ENCODE measurements around the gene VASN. TPM values are rescaled to one million over a fixed set of nuclear protein-coding genes. Genes with fewer than 3 reads are reported as not detected.
A peak's percentile ranks its signal among the peaks of the same experiment; 100 is the strongest.
"Not testable (repeated sequence)": the region's sequence is repeated elsewhere in the genome, so short reads cannot be mapped to it uniquely, and the experiment has no call there.

The VASN gene
- total RNA-seq, 4 donors from 2014 or later = 31.0 to 58.1 (median 32.9) TPM

GRCh38 chr16:4391631-4392381 lies 20.2 kb downstream of the VASN start:
- 73 to 79% methylated on average over 12 to 17 of the region's 22 CpGs for WGBS, 2 donors
- Histone ChIP-seq H3K4me1 (peaks cover 0 to 68% (median 26%) of the 10 kb centered on the region in 4 donors), H3K36me3 (peaks cover 0 to 78% (median 0%) of the 10 kb centered on the region in 3 donors), H3K27me3 (no peaks in the 10 kb centered on the region), H3K27ac (peak overlapping the region in 3 of 4 donors; percentile 51 to 84 (median 84)), H3K9me3 (no peaks in the 10 kb centered on the region), H3K4me3 (no peak overlapping the region)
- DNase-seq (ENCODE audit: low spot score in 2 of 2) = no peak
- TF ChIP-seq EP300 (IDR thresholded peaks at IDR 0.05) (no peak), POLR2A (IDR thresholded peaks at IDR 0.05) (no peak), CTCF (IDR thresholded peaks at IDR 0.05) (no peak)

- Histone ChIP-seq H3K4me3 (no peak overlapping the region), H3K9me3 (no peaks in the 10 kb centered on the region), H3K27me3 (no peaks in the 10 kb centered on the region), H3K36me3 (peaks cover 0 to 77% (median 0%) of the 10 kb centered on the region in 3 donors), H3K4me1 (peaks cover 0 to 60% (median 23%) of the 10 kb centered on the region in 4 donors), H3K27ac (peak overlapping the region; percentile 43 to 84 (median 68))
- peak in 1 of 2 donors; percentile 27 for TF ChIP-seq EP300 (IDR thresholded peaks at IDR 0.05)
- no peak for TF ChIP-seq POLR2A (IDR thresholded peaks at IDR 0.05)
- DNase-seq (ENCODE audit: low spot score in 2 of 2) = peak in 1 of 2 donors; percentile 54
- WGBS, 2 donors = 40 to 44% methylated on average over 19 to 27 of the region's 27 CpGs
Measured at GRCh38 chr16:4392382-4393239, 21.0 kb downstream of the VASN start.

GRCh38 chr16:4393240-4393600 lies 21.6 kb downstream of the VASN start:
- Histone ChIP-seq H3K27me3 (no peaks in the 10 kb centered on the region), H3K9me3 (no peaks in the 10 kb centered on the region), H3K4me1 (peaks cover 0 to 54% (median 22%) of the 10 kb centered on the region in 4 donors), H3K36me3 (peaks cover 0 to 77% (median 0%) of the 10 kb centered on the region in 3 donors), H3K4me3 (no peak overlapping the region), H3K27ac (peak overlapping the region; percentile 43 to 84 (median 68))
- no peak for DNase-seq (ENCODE audit: low spot score in 2 of 2)
- 60 to 71% methylated on average over 5 to 6 of the region's 6 CpGs for WGBS, 2 donors
- TF ChIP-seq CTCF (IDR thresholded peaks at IDR 0.05) (peak in 1 of 5 experiments; percentile 18), EP300 (IDR thresholded peaks at IDR 0.05) (peak in 1 of 2 donors; percentile 24), POLR2A (IDR thresholded peaks at IDR 0.05) (no peak)

GRCh38 chr16:4393850-4394249 lies 22.2 kb downstream of the VASN start:
- H3K9me3 ChIP-seq; H3K27me3 ChIP-seq; DNase-seq (ENCODE audit: low spot score in 2 of 2); H3K4me3 ChIP-seq: not testable (repeated sequence)
- H3K36me3 ChIP-seq = peaks cover 0 to 79% (median 0%) of the 10 kb centered on the region in 3 donors
- WGBS, 2 donors = 94% methylated on average over 15 of the region's 15 CpGs
- peaks cover 0 to 48% (median 19%) of the 10 kb centered on the region in 4 donors for H3K4me1 ChIP-seq
- peak overlapping the region; percentile 43 to 84 (median 68) for H3K27ac ChIP-seq

GRCh38 chr16:4395055-4395726 lies 23.5 kb downstream of the VASN start:
- TF ChIP-seq EP300 (IDR thresholded peaks at IDR 0.05) = no peak
- TF ChIP-seq POLR2A (IDR thresholded peaks at IDR 0.05) = no peak
- no peak for TF ChIP-seq CTCF (IDR thresholded peaks at IDR 0.05)
- H3K4me1 ChIP-seq = peaks cover 0 to 36% (median 16%) of the 10 kb centered on the region in 4 donors
- no peaks in the 10 kb centered on the region for H3K9me3 ChIP-seq
- no peak for DNase-seq (ENCODE audit: low spot score in 2 of 2)
- 71% methylated on average over 9 of the region's 9 CpGs for WGBS, 2 donors
- H3K4me3 ChIP-seq = no peak overlapping the region
- peaks cover 0 to 74% (median 0%) of the 10 kb centered on the region in 3 donors for H3K36me3 ChIP-seq
- no peak overlapping the region for H3K27ac ChIP-seq
- no peaks in the 10 kb centered on the region for H3K27me3 ChIP-seq
